HG03342 (cell line): Measurements from ENCODE around the gene STX4.
"Not testable (repeated sequence)": the region's sequence is repeated elsewhere in the genome, so short reads cannot be mapped to it uniquely, and the experiment has no call there.

Experiments used
- ATAC-seq: cut with Tn5 transposase; IDR thresholded peaks from one replicate; pipeline ENCODE4 v1.9.1; 2021; ENCODE audit warnings: mild to moderate bottlenecking, moderate library complexity; ENCODE audit not compliant: unreplicated experiment

The STX4 gene

DNA sequence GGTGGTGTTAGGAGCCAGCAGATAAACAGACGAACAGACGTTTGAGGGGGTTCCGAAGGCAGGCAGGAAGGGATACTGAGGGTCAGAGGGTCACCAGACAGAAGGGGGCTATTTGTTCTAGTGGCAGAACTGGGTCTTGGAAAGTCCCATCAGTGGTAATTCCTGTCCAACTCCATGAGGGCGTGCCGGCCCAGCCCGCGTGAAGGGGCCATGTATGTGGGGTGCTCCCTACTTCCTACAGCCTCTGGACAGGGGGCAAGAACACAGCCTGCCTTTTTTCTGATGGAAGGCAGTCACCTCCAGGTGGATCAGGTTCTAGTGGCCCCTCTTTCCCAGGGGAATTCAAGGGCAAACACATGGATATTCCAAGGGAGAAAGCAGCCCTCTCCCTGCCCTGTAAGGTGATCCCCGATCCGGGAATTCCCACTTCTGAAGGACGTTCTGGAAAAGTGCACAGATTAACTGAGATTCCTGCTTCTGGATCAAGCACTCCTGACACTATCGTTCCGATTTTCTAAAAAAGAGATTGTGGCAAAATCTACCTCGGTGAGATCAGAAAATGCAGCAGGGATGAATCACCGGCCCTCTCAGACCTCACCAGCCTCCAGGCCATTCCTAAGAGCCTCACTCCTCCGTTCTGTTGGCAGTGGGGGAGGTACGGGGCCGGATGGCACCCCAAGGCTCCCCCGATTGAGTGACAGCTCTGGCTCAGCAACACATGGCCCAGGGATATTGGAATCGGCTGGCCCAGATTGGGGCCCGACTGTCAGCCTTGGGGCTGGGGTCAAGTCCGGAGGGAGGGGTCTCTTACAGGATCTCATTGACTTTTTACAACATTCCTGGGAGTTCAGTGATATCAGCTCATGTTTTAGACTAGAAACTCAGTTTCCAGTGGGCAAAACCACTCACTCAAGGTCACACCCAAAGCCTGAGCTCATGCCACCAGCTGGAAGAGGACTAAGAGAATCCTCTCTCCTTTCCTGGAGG, 35.3 kb upstream of the STX4 start:
- ATAC-seq, result no peak

DNA sequence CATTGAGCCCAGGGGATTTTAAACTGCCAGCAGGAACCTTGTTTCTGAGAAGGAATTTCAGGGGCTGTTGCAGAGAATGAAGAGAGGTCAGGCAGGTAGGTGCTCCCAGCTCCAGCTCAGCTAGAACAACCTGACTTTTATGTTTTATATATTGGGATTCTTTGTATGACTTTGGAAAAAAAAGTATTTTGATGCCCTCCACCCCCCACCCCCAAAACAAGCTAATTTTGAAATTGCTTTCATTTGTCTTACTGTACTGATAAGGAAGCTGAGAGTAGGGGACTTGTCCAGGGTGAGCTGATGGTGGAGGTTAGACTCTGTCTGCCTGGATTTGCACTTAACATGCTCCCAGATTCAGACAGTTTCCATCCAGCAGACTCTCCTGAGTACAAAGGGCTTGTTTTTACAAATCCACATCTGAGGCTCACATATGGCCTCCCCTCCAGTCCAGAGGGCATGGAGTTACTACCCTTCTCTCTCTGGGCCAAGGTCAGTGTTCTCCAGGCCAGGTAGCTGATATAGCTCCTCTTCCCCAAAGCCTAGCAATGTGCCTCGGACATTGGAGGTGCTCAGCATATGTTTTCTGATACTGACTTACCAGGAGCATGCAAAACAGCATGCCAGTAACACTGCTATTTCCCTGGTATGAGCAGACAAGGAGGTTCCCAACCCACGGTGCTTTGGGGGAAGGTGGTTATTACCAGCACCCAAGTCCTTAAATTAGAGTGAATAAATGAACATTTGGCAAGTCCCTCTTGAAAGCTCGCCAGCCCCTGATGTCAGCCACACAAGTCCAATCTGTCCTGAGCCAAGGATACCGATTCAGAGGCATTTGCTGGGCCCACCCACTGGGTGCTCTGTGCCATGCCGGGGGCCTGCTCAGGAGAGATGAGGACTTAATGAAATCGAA, 34.3 kb upstream of the STX4 start:
- no peak for ATAC-seq

GRCh38 chr16:31000671-31001382, 32.5 kb upstream of the STX4 start:
- no peak for ATAC-seq

DNA sequence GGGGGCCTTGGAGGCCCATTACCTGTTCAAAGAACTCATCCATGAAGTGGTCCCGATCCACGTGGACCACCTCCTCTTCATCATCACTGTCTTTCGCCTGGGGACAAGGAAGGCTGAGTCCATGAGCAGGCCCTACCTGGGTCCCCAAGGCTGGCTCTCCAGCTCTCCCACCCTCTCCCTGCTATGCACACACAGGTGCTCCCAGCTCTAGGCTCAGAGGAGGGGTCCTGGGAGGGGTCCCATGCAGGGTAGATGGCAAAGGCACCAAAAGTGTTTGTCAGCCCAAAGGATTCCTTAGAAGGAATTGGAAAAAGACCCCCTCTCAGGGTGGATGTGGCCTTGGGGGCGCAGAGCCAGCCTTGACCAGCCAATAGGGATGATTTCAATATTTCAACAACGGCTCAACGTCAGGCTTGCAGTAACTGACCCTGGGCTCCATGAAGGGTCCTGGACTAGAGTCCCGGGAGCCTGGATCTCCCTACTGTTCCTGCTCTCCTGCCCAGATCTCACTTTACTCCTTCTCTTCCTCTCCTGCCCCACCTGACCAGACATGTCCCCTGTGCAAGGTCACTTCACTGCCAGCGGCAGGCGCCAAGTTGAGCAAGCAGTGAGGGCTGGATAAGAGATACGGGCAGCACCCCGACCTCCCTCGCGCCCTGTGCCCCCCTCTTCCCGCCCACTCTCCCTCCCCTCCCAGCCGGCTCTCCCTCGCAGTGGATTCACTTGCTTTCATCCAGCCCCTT, 31.7 kb upstream of the STX4 start:
- no peak for ATAC-seq

DNA sequence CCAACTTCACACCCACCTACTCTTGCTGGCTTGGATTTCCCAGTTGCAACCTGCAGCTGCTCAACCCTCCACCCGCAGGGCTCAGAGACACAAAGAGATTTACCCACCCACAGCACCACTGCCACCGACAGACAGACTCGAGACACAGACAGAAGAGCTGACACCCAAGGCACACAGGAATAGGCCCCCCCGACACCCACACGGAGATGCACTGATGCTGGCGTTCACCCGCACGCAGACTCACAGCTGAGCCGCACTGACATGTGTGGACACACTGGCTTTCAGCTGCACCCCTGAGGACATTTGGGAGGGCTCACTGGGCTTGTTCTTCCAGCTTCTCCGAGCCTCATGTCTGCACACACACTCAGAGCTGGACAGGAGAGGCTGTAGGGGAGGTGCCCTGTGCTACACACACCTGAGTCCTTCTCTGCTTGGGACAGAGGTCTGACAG, 31.1 kb upstream of the STX4 start:
- no peak for ATAC-seq

GRCh38 chr16:31002862-31003341, 30.5 kb upstream of the STX4 start:
- no peak for ATAC-seq

DNA sequence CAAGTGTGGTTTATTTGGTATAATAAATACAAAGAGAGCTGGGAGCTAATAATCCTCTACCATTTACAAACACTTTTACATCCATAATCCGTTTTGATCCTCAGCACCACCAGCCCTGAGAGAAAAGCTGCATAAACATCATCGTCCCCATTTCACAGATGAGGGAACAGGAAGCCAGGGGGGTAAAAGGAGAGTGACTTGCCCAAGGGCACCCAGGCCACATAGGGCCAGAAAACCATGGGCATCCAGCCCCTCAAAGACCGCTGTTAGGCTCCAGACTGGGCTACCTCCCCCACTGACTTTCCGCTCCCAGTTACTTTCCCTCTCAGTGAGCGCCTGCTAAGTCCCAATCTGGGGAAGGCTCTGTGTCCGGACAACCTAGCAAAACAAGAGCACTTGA, 29.6 kb upstream of the STX4 start:
- ATAC-seq, result no peak

DNA sequence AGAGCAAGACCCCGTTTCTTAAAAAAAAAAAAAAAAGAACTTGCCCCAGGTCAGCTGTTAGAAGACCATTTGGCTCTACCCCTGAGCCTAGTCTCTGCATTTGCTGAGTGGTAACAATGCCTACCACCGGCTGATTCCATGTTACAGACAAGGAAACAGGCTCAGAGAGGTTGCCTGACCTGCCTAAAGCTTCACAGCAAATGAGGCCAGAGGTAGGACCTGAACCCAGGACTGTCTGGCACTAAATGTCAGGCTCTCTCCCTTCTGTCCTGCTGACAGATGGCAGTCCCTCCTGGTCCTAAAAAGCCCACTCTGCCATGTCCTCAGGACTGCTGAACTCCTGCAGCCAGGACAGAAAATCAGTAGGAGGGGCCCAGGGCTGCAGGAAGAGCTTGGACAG, 28.7 kb upstream of the STX4 start:
- ATAC-seq, result no peak

GRCh38 chr16:31005350-31006085, 27.8 kb upstream of the STX4 start:
- no peak for ATAC-seq

DNA sequence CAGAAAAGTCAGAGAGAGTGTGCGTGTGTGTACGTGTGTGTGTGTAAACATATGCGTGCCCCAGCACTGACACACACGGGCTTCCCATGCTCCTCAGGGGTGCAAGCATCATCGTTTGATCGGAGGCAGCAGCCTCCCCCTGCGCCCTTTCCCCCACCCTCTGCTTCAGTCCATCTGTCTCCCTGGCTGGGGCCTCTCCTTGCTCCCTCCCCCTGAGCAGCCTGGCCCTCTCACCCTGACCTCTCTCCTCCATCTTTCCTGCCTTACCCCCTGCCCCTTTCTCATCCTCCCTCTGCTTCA, 27.3 kb upstream of the STX4 start:
- ATAC-seq, result no peak

DNA sequence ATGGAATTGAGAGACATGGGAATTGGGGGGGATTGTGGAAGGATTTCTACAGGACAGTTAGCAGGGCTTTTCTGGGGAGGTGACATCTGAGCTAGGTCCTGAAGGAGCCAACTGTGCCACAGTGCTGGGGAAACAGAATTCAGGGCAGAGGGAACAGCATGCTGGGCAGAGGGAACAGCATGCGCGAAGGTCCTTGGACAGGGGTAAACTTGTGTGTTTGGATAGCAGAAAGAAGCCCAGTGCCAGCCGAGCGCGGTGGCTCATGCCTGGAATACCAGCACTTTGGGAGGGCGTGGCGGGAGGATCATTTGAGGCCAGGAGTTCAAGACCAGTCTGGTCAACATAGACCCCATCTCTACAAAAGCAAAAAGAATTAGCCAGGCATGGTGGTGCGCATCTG, 26.8 kb upstream of the STX4 start:
- ATAC-seq, result no peak

DNA sequence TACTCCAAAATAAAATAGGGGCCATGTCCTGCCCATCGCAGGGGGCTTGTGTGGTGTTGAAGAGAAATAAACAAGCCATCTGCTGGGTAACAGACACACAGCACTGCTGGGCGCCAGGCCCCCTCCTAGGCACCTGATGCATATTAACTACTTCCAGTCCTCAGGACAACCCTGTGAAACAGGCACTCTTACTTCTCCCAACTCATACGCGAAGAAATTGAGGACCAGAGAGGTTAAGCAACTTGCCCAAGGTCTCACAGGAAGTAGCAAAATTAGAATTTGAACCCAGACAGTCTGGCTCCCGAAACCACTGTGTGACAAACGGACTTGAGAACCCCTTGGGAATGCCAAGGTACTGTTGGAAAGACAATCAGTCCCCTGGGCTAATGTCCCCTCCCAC, 25.7 kb upstream of the STX4 start:
- no peak for ATAC-seq

- no peak for ATAC-seq
These were observed 25.2 kb upstream of the STX4 start for GRCh38 chr16:31008149-31008548.

DNA sequence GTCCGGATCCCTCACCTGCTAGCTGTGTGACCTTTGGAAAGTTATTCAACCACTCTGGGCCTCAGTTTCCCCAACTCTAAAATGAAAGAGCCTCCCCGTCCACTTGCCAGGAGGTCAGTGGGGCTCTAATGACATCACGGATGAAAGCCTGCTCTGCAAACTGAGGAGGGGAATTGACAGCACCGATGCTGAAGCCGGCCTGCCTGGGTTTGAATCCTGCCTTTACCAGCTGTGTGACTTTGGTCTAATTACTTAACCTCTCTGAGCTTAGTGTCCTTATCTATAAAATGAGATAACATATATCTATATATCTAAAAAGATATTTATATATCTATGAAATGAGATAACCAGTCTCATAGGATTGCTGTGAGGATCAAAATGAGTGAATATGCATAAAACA, 24.8 kb upstream of the STX4 start:
- no peak for ATAC-seq

DNA sequence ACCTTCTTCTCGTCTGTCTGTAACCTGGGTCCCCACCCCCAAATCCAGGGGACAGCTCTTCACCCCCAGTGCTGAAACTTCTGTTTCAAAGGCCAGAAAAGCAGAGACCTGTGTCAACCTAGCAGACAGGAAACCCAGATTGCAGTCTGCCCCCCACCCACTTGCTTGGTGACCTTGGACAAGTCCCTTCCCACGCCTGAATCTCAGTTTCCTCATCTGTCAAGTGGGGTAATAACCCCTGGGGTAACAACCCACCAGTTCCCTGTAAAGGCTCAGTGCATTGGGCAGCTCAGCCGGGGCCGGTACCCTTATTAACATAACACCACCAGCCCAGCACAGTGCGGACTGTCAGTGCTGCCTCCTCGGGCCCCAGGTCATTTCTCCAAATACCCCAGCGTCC, 24.2 kb upstream of the STX4 start:
- ATAC-seq, result no peak

- ATAC-seq, result no peak
These were observed 23.3 kb upstream of the STX4 start for GRCh38 chr16:31009894-31010584.

DNA sequence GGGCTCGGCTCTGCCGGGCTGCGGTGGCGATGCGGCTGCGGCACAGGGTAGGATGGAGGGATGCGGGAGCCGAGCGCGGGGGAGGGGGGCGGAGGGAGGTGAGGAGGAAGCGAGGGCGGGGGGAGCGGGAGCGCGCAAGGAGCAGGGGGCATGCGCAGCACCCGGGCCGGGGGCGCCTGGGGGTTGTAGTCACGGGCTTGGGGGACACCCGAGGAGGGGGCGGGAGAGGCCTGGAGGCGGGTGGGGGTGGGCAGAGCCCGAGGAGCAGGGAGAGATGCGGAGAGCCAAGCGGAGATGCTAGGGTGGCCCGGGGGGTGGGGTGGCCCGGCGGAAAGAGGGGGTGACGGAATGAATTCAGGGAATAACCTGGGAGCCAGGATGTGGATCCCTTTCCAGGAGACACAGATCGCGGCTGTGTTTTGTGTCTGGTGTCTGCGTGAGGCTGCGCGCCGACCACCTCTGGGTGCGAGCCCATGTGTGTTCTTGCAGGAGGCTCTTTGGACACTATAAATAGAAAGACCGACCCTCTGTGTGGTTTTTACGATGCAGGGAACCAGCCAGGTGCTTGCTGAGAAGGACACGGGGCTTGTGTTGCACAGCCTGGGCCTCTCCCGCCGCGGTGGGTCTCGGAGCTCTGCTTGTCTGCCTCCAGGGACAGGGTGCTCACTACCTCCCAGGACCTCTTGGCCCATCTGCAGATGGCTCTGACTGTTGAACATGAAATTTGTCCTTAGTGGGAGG, 22.6 kb upstream of the STX4 start, which contains the start of gene STX1B:
Gene STX1B, minus strand, starts transcription at position 54 of the 741 bp plus-strand sequence. CDS start 242 bp downstream, outside the sequence.
- ATAC-seq, result no peak

DNA sequence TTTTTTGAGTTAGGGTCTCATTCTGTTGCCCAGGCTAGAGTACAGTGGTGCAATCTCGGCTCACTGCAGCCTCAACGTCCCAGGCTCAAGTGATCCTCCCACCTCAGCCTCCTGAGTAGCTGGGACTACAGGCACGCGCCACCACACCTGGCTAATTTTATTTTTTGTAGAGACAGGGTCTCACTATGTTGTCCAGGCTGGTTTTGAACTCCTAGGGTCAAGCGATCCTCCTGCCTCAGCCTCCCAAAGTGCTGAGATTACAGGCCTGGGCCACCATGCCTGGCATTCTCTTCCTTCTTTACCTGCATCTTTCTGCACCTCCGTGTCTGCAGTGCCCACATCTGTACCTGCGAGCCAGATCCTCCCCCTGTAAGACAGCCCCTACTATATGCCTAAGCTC, 21.5 kb upstream of the STX4 start:
- not testable (repeated sequence) for ATAC-seq
